Measurements from ENCODE around the gene ZCCHC24. TPM values are rescaled to one million over a fixed set of nuclear protein-coding genes. Genes with fewer than 3 reads are reported as not detected.

The ZCCHC24 gene
- total RNA-seq, 2 experiments from 2014 or later = 2.4 to 3.1 TPM

- Mint-ChIP-seq H3K27ac (no peak overlapping the region), H3K27me3 (peaks cover 37% of the 10 kb centered on the region), H3K9me3 (ENCODE audit: low read depth) (no peaks in the 10 kb centered on the region), H3K4me1 (peaks cover 19% of the 10 kb centered on the region), H3K36me3 (peaks cover 9% of the 10 kb centered on the region), H3K4me3 (no peak overlapping the region)
- no peak for DNase-seq
- CTCF ChIA-PET = interaction anchor here (0.7 kb wide), 1 partner anchor 13 kb away, joined by 3 read pairs; no protein-coding TSS in a partner anchor
- ATAC-seq = no peak
These were observed 83.6 kb downstream of the ZCCHC24 start for GRCh38 chr10:79361726-79362397.

- Mint-ChIP-seq H3K27ac (no peak overlapping the region), H3K4me3 (no peak overlapping the region), H3K36me3 (peaks cover 18% of the 10 kb centered on the region), H3K4me1 (peaks cover 26% of the 10 kb centered on the region), H3K9me3 (ENCODE audit: low read depth) (no peaks in the 10 kb centered on the region), H3K27me3 (peaks cover 30% of the 10 kb centered on the region)
- no peak for DNase-seq
- no peak for ATAC-seq
- CTCF ChIA-PET = interaction anchor here (0.9 to 1.4 kb wide), 2 partner anchors 44 to 69 kb away, joined by 3 to 6 read pairs; no protein-coding TSS in a partner anchor
These were observed 84.7 kb downstream of the ZCCHC24 start for GRCh38 chr10:79360499-79361342.

- H3K27me3 Mint-ChIP-seq = peaks cover 24% of the 10 kb centered on the region
- H3K9me3 Mint-ChIP-seq (ENCODE audit: low read depth) = no peaks in the 10 kb centered on the region
- H3K36me3 Mint-ChIP-seq = peaks cover 25% of the 10 kb centered on the region
- DNase-seq = no peak
- H3K27ac Mint-ChIP-seq = no peak overlapping the region
- peaks cover 33% of the 10 kb centered on the region for H3K4me1 Mint-ChIP-seq
- no peak for ATAC-seq
- CTCF ChIA-PET = interaction anchor here (0.7 to 3.4 kb wide), 4 partner anchors 12 to 68 kb away, joined by 3 to 15 read pairs (median 4); partner anchors contain the start of gene PPIF
- H3K4me3 Mint-ChIP-seq = no peak overlapping the region
These were observed 85.5 kb downstream of the ZCCHC24 start for GRCh38 chr10:79359816-79360498.

- CTCF ChIA-PET = interaction anchor here (1.1 to 3.4 kb wide), 3 partner anchors 11 to 86 kb away, joined by 3 to 15 read pairs (median 9); partner anchors contain the start of gene PPIF
- H3K27me3 Mint-ChIP-seq = peaks cover 13% of the 10 kb centered on the region
These were observed 86.6 kb downstream of the ZCCHC24 start for GRCh38 chr10:79358811-79359210.

GRCh38 chr10:79357180-79357579 is 88.2 kb downstream of the ZCCHC24 start:
- Mint-ChIP-seq H3K27me3 (peaks cover 2% of the 10 kb centered on the region), H3K4me3 (no peak overlapping the region)

More at GRCh38 chr10:79358811-79359210, 86.6 kb downstream of the ZCCHC24 start:
- Mint-ChIP-seq H3K9me3 (ENCODE audit: low read depth) (no peaks in the 10 kb centered on the region), H3K4me1 (peaks cover 45% of the 10 kb centered on the region), H3K4me3 (no peak overlapping the region), H3K27ac (no peak overlapping the region), H3K36me3 (peaks cover 36% of the 10 kb centered on the region)
- peak; percentile 31 for DNase-seq
- no peak for ATAC-seq

GRCh38 chr10:79356104-79356503 is 89.3 kb downstream of the ZCCHC24 start:
- H3K27me3 Mint-ChIP-seq = no peaks in the 10 kb centered on the region
- H3K9me3 Mint-ChIP-seq (ENCODE audit: low read depth) = no peaks in the 10 kb centered on the region
- H3K4me1 Mint-ChIP-seq = peaks cover 57% of the 10 kb centered on the region
- peak overlapping the region; percentile 42 for H3K27ac Mint-ChIP-seq
- no peak overlapping the region for H3K4me3 Mint-ChIP-seq
- ATAC-seq (peak; percentile 18), DNase-seq (peak; percentile 56)
- CTCF ChIA-PET = interaction anchor here (1.4 to 3.4 kb wide), 3 partner anchors 18 to 112 kb away, joined by 3 to 9 read pairs (median 3); no protein-coding TSS in a partner anchor
- peaks cover 55% of the 10 kb centered on the region for H3K36me3 Mint-ChIP-seq

More at GRCh38 chr10:79357180-79357579, 88.2 kb downstream of the ZCCHC24 start:
- CTCF ChIA-PET = interaction anchor here (1.4 to 3.4 kb wide), 4 partner anchors 10 to 111 kb away, joined by 3 to 15 read pairs (median 6); partner anchors contain the start of gene PPIF
- no peak for ATAC-seq
- DNase-seq = no peak
- Mint-ChIP-seq H3K4me1 (peaks cover 59% of the 10 kb centered on the region), H3K27ac (no peak overlapping the region), H3K36me3 (peaks cover 47% of the 10 kb centered on the region), H3K9me3 (ENCODE audit: low read depth) (no peaks in the 10 kb centered on the region)

- Mint-ChIP-seq H3K36me3 (peaks cover 59% of the 10 kb centered on the region), H3K27ac (no peak overlapping the region), H3K4me3 (no peak overlapping the region), H3K9me3 (ENCODE audit: low read depth) (no peaks in the 10 kb centered on the region), H3K4me1 (peaks cover 58% of the 10 kb centered on the region), H3K27me3 (no peaks in the 10 kb centered on the region)
- DNase-seq (peak; percentile 38), ATAC-seq (no peak)
- CTCF ChIA-PET = interaction anchor here (1.3 to 2.7 kb wide), 3 partner anchors 11 to 33 kb away, joined by 3 to 11 read pairs (median 6); no protein-coding TSS in a partner anchor
These were observed 89.9 kb downstream of the ZCCHC24 start for GRCh38 chr10:79355420-79356017.

GRCh38 chr10:79354615-79355014 is 90.8 kb downstream of the ZCCHC24 start:
- Mint-ChIP-seq H3K4me3 (peak overlapping the region; percentile 23), H3K27me3 (no peaks in the 10 kb centered on the region)
- DNase-seq = no peak

GRCh38 chr10:79354141-79354540 is 91.3 kb downstream of the ZCCHC24 start:
- H3K27me3 Mint-ChIP-seq = no peaks in the 10 kb centered on the region
- peak overlapping the region; percentile 68 for H3K27ac Mint-ChIP-seq
- DNase-seq (peak; percentile 77), ATAC-seq (peak; percentile 42)
- CTCF ChIA-PET = interaction anchor here (1.3 to 2.7 kb wide), 3 partner anchors 12 to 32 kb away, joined by 3 to 11 read pairs (median 6); no protein-coding TSS in a partner anchor
- peak overlapping the region; percentile 23 for H3K4me3 Mint-ChIP-seq
- H3K4me1 Mint-ChIP-seq = peaks cover 69% of the 10 kb centered on the region
- H3K36me3 Mint-ChIP-seq = peaks cover 73% of the 10 kb centered on the region
- H3K9me3 Mint-ChIP-seq (ENCODE audit: low read depth) = no peaks in the 10 kb centered on the region

More at GRCh38 chr10:79354615-79355014, 90.8 kb downstream of the ZCCHC24 start:
- CTCF ChIA-PET = interaction anchor here (1.3 to 2.7 kb wide), 3 partner anchors 12 to 32 kb away, joined by 3 to 11 read pairs (median 6); no protein-coding TSS in a partner anchor
- H3K4me1 Mint-ChIP-seq = peaks cover 64% of the 10 kb centered on the region
- peaks cover 68% of the 10 kb centered on the region for H3K36me3 Mint-ChIP-seq
- H3K27ac Mint-ChIP-seq = peak overlapping the region; percentile 68
- ATAC-seq = no peak
- H3K9me3 Mint-ChIP-seq (ENCODE audit: low read depth) = no peaks in the 10 kb centered on the region

- no peak overlapping the region for H3K4me3 Mint-ChIP-seq
- ATAC-seq (peak; percentile 8), DNase-seq (no peak)
- H3K36me3 Mint-ChIP-seq = peaks cover 77% of the 10 kb centered on the region
- H3K27me3 Mint-ChIP-seq = no peaks in the 10 kb centered on the region
- H3K4me1 Mint-ChIP-seq = peaks cover 73% of the 10 kb centered on the region
- peak overlapping the region; percentile 68 for H3K27ac Mint-ChIP-seq
- no peaks in the 10 kb centered on the region for H3K9me3 Mint-ChIP-seq (ENCODE audit: low read depth)
- CTCF ChIA-PET = interaction anchor here (1.6 to 2.7 kb wide), 2 partner anchors 20 to 31 kb away, joined by 6 to 11 read pairs; no protein-coding TSS in a partner anchor
These were observed 91.7 kb downstream of the ZCCHC24 start for GRCh38 chr10:79353726-79354125.

GRCh38 chr10:79353000-79353406 is 92.4 kb downstream of the ZCCHC24 start:
- H3K4me1 Mint-ChIP-seq = peaks cover 76% of the 10 kb centered on the region
- peak overlapping the region; percentile 68 for H3K27ac Mint-ChIP-seq
- H3K27me3 Mint-ChIP-seq = no peaks in the 10 kb centered on the region
- ATAC-seq = no peak
- H3K9me3 Mint-ChIP-seq (ENCODE audit: low read depth) = no peaks in the 10 kb centered on the region
- CTCF ChIA-PET = interaction anchor here (2.7 kb wide), 1 partner anchor 31 kb away, joined by 6 read pairs; no protein-coding TSS in a partner anchor
- no peak for DNase-seq
- H3K4me3 Mint-ChIP-seq = no peak overlapping the region
- H3K36me3 Mint-ChIP-seq = peaks cover 84% of the 10 kb centered on the region

Data from activated CD8-positive, alpha-beta memory T cell treated with anti-CD3 and anti-CD28 coated beads, Interleukin-2, amount 10 ng/mL, durations not matched to agents 7 days and 5 days (primary cell).